ENCODE results near the gene CNOT9.
"Not testable (repeated sequence)": the region's sequence is repeated elsewhere in the genome, so short reads cannot be mapped to it uniquely, and the experiment has no call there.

CNOT9 gene

GRCh38 chr2:218547511-218547910 lies 21.1 kb upstream of the CNOT9 start:
- Histone ChIP-seq H2AFZ (ENCODE audit: low read depth, low read length) (no peak overlapping the region), H4K8ac (ENCODE audit: low read length) (no peak overlapping the region), H3K9ac (ENCODE audit: low read length) (no peak overlapping the region), H3K4ac (ENCODE audit: low read depth in 1 of 2, low read length in 2 of 2) (no peak overlapping the region), H3K14ac (ENCODE audit: low read length in 2 of 2) (no peak overlapping the region), H4K91ac (ENCODE audit: low read length) (no peak overlapping the region), H2BK15ac (ENCODE audit: low read depth, poor library complexity, severe bottlenecking) (no peak overlapping the region), H3K79me1 (replicated peaks; ENCODE audit: low read length, poor library complexity, severe bottlenecking) (peaks cover 2% of the 10 kb centered on the region), H2BK12ac (ENCODE audit: low read length in 2 of 2) (no peak overlapping the region), H3K23ac (ENCODE audit: low read length in 2 of 2) (no peak overlapping the region), H3K4me1 (ENCODE audit: control insufficient read depth, insufficient read depth, low read depth, low read length) (no peaks in the 10 kb centered on the region), H3K18ac (ENCODE audit: low read depth in 1 of 2, low read length in 2 of 2) (no peak overlapping the region), H3K4me3 (ENCODE audit: insufficient read depth in 1 of 2, low read depth in 1 of 2, low read length in 2 of 2) (no peak overlapping the region), H3K27me3 (ENCODE audit: control insufficient read depth in 1 of 2, insufficient read depth in 1 of 2, low read length in 2 of 2) (no peaks in the 10 kb centered on the region), H2AK5ac (ENCODE audit: low read length, severe bottlenecking) (no peak overlapping the region), H2BK5ac (ENCODE audit: low read depth, low read length, poor library complexity, severe bottlenecking) (no peak overlapping the region), H3K4me2 (ENCODE audit: low read length, poor library complexity, severe bottlenecking) (no peak overlapping the region), H2BK120ac (ENCODE audit: low read depth, low read length) (no peak overlapping the region), H3K36me3 (ENCODE audit: control insufficient read depth in 1 of 2, insufficient read depth in 2 of 2, low read depth in 1 of 2, low read length in 2 of 2) (peaks cover 0 to 76% of the 10 kb centered on the region in 2 experiments), H3K9me3 (ENCODE audit: control insufficient read depth, low read length) (no peaks in the 10 kb centered on the region), H3K27ac (ENCODE audit: low read length, poor library complexity, severe bottlenecking) (no peak overlapping the region)
- DNase-seq, result no peak

- peaks cover 0 to 76% of the 10 kb centered on the region in 2 experiments for H3K36me3 ChIP-seq (ENCODE audit: control insufficient read depth in 1 of 2, insufficient read depth in 2 of 2, low read depth in 1 of 2, low read length in 2 of 2)
- no peaks in the 10 kb centered on the region for H3K9me3 ChIP-seq (ENCODE audit: control insufficient read depth, low read length)
- no peak for DNase-seq
- no peak overlapping the region for H3K27ac ChIP-seq (ENCODE audit: low read length, poor library complexity, severe bottlenecking)
- no peak overlapping the region for H2BK120ac ChIP-seq (ENCODE audit: low read depth, low read length)
- H3K4ac ChIP-seq (ENCODE audit: low read depth in 1 of 2, low read length in 2 of 2), result no peak overlapping the region
- no peak overlapping the region for H3K18ac ChIP-seq (ENCODE audit: low read depth in 1 of 2, low read length in 2 of 2)
- H2BK15ac ChIP-seq (ENCODE audit: low read depth, poor library complexity, severe bottlenecking), result no peak overlapping the region
- no peak overlapping the region for H4K8ac ChIP-seq (ENCODE audit: low read length)
- H3K4me3 ChIP-seq (ENCODE audit: insufficient read depth in 1 of 2, low read depth in 1 of 2, low read length in 2 of 2), result no peak overlapping the region
- H3K9ac ChIP-seq (ENCODE audit: low read length), result no peak overlapping the region
- H2BK5ac ChIP-seq (ENCODE audit: low read depth, low read length, poor library complexity, severe bottlenecking), result no peak overlapping the region
- H2AFZ ChIP-seq (ENCODE audit: low read depth, low read length), result no peak overlapping the region
- H3K27me3 ChIP-seq (ENCODE audit: control insufficient read depth in 1 of 2, insufficient read depth in 1 of 2, low read length in 2 of 2), result no peaks in the 10 kb centered on the region
- H3K23ac ChIP-seq (ENCODE audit: low read length in 2 of 2), result no peak overlapping the region
- H4K91ac ChIP-seq (ENCODE audit: low read length), result no peak overlapping the region
- H3K79me1 ChIP-seq (replicated peaks; ENCODE audit: low read length, poor library complexity, severe bottlenecking), result peaks cover 2% of the 10 kb centered on the region
- H3K14ac ChIP-seq (ENCODE audit: low read length in 2 of 2), result no peak overlapping the region
- no peak overlapping the region for H3K4me2 ChIP-seq (ENCODE audit: low read length, poor library complexity, severe bottlenecking)
- no peaks in the 10 kb centered on the region for H3K4me1 ChIP-seq (ENCODE audit: control insufficient read depth, insufficient read depth, low read depth, low read length)
- H2AK5ac ChIP-seq (ENCODE audit: low read length, severe bottlenecking), result no peak overlapping the region
- no peak overlapping the region for H2BK12ac ChIP-seq (ENCODE audit: low read length in 2 of 2)
Observed at GRCh38 chr2:218547978-218548377, 20.7 kb upstream of the CNOT9 start.

- H3K79me1 ChIP-seq (replicated peaks; ENCODE audit: low read length, poor library complexity, severe bottlenecking); H2AFZ ChIP-seq (ENCODE audit: low read depth, low read length); H3K4ac ChIP-seq (ENCODE audit: low read depth in 1 of 2, low read length in 2 of 2); H2BK15ac ChIP-seq (ENCODE audit: low read depth, poor library complexity, severe bottlenecking); H3K9ac ChIP-seq (ENCODE audit: low read length); H3K4me3 ChIP-seq (ENCODE audit: insufficient read depth in 1 of 2, low read depth in 1 of 2, low read length in 2 of 2); H3K23ac ChIP-seq (ENCODE audit: low read length in 2 of 2); H3K27me3 ChIP-seq (ENCODE audit: control insufficient read depth in 1 of 2, insufficient read depth in 1 of 2, low read length in 2 of 2); H3K18ac ChIP-seq (ENCODE audit: low read depth in 1 of 2, low read length in 2 of 2); H3K27ac ChIP-seq (ENCODE audit: low read length, poor library complexity, severe bottlenecking); H4K91ac ChIP-seq (ENCODE audit: low read length); H2BK5ac ChIP-seq (ENCODE audit: low read depth, low read length, poor library complexity, severe bottlenecking); H3K4me1 ChIP-seq (ENCODE audit: control insufficient read depth, insufficient read depth, low read depth, low read length); H2BK12ac ChIP-seq (ENCODE audit: low read length in 2 of 2); H3K4me2 ChIP-seq (ENCODE audit: low read length, poor library complexity, severe bottlenecking); H3K9me3 ChIP-seq (ENCODE audit: control insufficient read depth, low read length); DNase-seq; H3K14ac ChIP-seq (ENCODE audit: low read length in 2 of 2); H4K8ac ChIP-seq (ENCODE audit: low read length); H2AK5ac ChIP-seq (ENCODE audit: low read length, severe bottlenecking); H2BK120ac ChIP-seq (ENCODE audit: low read depth, low read length): not testable (repeated sequence)
- WGBS, result 93% methylated on average over 1 of the region's 3 CpGs
- peaks cover 9 to 56% of the 10 kb centered on the region in 2 experiments for H3K36me3 ChIP-seq (ENCODE audit: control insufficient read depth in 1 of 2, insufficient read depth in 2 of 2, low read depth in 1 of 2, low read length in 2 of 2)
Observed at GRCh38 chr2:218554225-218554624, 14.4 kb upstream of the CNOT9 start.

- H3K14ac ChIP-seq (ENCODE audit: low read length in 2 of 2), result no peak overlapping the region
- H2BK5ac ChIP-seq (ENCODE audit: low read depth, low read length, poor library complexity, severe bottlenecking), result no peak overlapping the region
- H3K4ac ChIP-seq (ENCODE audit: low read depth in 1 of 2, low read length in 2 of 2), result no peak overlapping the region
- no peaks in the 10 kb centered on the region for H3K4me1 ChIP-seq (ENCODE audit: control insufficient read depth, insufficient read depth, low read depth, low read length)
- no peak overlapping the region for H3K9ac ChIP-seq (ENCODE audit: low read length)
- H3K4me3 ChIP-seq (ENCODE audit: insufficient read depth in 1 of 2, low read depth in 1 of 2, low read length in 2 of 2), result no peak overlapping the region
- H3K23ac ChIP-seq (ENCODE audit: low read length in 2 of 2), result no peak overlapping the region
- DNase-seq, result no peak
- WGBS, result 73% methylated on average over 4 of the region's 4 CpGs
- H3K4me2 ChIP-seq (ENCODE audit: low read length, poor library complexity, severe bottlenecking), result no peak overlapping the region
- H2BK12ac ChIP-seq (ENCODE audit: low read length in 2 of 2), result no peak overlapping the region
- H2BK120ac ChIP-seq (ENCODE audit: low read depth, low read length), result no peak overlapping the region
- no peak overlapping the region for H3K27ac ChIP-seq (ENCODE audit: low read length, poor library complexity, severe bottlenecking)
- peaks cover 7% of the 10 kb centered on the region for H3K79me1 ChIP-seq (replicated peaks; ENCODE audit: low read length, poor library complexity, severe bottlenecking)
- no peak overlapping the region for H4K91ac ChIP-seq (ENCODE audit: low read length)
- no peak overlapping the region for H2AFZ ChIP-seq (ENCODE audit: low read depth, low read length)
- no peaks in the 10 kb centered on the region for H3K27me3 ChIP-seq (ENCODE audit: control insufficient read depth in 1 of 2, insufficient read depth in 1 of 2, low read length in 2 of 2)
- H3K36me3 ChIP-seq (ENCODE audit: control insufficient read depth in 1 of 2, insufficient read depth in 2 of 2, low read depth in 1 of 2, low read length in 2 of 2), result peaks cover 9 to 64% of the 10 kb centered on the region in 2 experiments
- H2BK15ac ChIP-seq (ENCODE audit: low read depth, poor library complexity, severe bottlenecking), result no peak overlapping the region
- H4K8ac ChIP-seq (ENCODE audit: low read length), result no peak overlapping the region
- no peaks in the 10 kb centered on the region for H3K9me3 ChIP-seq (ENCODE audit: control insufficient read depth, low read length)
- no peak overlapping the region for H2AK5ac ChIP-seq (ENCODE audit: low read length, severe bottlenecking)
- H3K18ac ChIP-seq (ENCODE audit: low read depth in 1 of 2, low read length in 2 of 2), result no peak overlapping the region
Observed at GRCh38 chr2:218555527-218555926, 13.1 kb upstream of the CNOT9 start.
